HG03520 (cell line): ENCODE results near the gene OSMR.
"Not testable (repeated sequence)": the region's sequence is repeated elsewhere in the genome, so short reads cannot be mapped to it uniquely, and the experiment has no call there.

ENCODE experiments used
- ATAC-seq: cut with Tn5 transposase; IDR thresholded peaks from one replicate; pipeline ENCODE4 v1.9.1; 2021; ENCODE audit warnings: mild to moderate bottlenecking, moderate library complexity; ENCODE audit not compliant: unreplicated experiment

Gene OSMR

DNA sequence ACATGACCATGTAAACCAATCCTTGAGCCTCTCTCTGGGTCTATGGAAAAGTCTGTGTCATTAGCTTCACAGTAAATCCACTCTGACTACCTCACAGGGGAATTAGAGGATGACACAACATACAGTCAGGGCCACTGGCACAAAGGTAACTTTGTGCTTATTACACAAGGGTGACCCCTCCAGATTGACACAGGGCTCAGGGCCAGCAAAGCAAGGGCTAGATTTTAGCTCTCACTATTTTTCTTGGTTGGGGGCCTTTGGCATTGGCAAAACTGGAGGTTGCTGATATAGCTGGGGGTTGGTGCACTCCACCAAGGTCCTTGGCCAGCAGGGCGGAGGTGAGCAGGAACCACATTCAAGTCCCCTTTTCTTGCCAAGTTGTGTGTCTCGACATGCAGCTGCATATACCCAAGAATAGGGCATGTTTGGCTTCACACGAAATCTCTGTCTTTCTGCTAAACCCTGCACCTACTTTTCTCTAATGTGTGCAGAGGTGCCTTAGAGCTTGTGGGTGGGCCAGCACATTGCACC lies 15.2 kb upstream of the OSMR start:
- no peak for ATAC-seq

GRCh38 chr5:38831117-38831516 lies 14.7 kb upstream of the OSMR start:
- ATAC-seq, result no peak

DNA sequence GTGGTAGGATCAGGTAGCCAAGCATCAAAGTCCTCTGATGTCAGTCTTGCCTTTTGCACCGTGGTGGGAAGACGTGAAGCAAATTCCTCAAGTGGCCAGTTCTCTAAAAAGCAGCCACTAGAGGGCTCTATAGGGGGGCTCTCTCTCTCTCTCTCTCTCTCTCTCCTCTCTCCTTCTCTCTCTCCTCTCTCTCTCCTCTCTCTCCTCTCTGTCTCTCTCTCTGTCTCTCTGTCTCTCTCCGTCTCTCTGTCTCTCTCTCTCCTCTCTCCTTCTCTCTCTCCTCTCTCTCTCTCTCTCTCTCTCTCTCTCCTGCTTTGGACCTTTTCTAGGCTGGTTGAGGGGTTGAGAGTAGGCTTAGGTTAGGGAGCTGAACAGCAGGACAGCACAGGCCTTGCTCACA lies 13.9 kb upstream of the OSMR start:
- ATAC-seq, result no peak

DNA sequence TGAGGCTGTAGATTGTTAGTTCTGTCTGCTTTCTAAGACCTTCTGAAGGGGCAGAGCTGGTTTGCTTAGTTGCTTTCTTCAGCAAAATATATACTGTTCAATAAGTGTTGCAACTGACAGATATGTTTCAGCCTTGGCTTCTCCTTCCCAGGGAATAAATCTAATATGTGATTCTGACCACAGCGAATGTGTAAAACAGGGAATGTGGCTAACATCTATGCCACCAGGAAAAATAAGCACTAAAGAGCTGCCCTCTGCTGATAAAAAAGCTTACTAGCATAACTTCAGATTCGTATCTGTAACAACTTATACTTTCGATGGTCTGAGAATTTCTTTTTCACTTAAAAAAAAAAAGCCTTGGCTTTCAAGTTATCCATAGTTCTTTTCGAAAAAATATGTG lies 13.0 kb upstream of the OSMR start:
- ATAC-seq, result no peak

GRCh38 chr5:38835887-38836286 lies 9.9 kb upstream of the OSMR start:
- no peak for ATAC-seq

DNA sequence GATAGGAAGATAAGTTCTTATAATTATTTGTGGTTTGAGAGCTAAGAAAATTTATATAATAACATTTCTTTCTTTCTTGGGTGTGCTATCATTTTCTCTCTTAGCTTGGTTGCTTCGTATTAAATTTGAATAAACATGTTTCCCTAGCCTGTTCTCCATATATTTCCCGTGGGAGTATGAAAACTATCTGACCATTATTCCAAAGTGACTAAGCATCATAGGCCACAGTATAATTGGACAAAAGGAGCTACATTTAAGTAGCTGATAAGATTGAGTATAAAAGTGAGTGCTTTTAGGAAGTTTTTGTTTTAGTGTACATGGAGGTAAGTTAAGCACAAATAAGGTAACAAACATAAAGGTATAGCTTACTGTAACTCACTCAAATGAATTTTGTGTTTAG lies 8.4 kb upstream of the OSMR start:
- no peak for ATAC-seq

GRCh38 chr5:38837932-38838331 lies 7.9 kb upstream of the OSMR start:
- ATAC-seq, result no peak

DNA sequence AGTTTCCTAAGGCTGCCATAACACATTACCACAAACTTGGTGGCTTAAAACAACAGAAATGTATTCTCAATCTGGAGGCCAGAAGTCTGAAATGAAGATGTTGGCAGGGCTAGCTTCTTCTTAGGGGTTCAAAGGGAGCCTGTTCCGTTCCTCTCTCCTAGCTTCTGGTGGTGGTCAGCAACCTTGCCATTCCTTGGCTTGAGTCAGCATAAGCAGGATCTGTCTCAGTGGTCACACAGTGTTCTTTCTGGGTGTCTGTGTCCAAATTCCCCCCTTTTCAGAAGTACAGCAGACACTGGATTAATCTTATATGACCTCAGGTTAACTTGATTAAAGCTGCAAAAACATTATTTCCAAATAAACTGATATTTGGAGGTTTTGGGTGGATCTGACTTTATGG lies 2.1 kb upstream of the OSMR start:
- ATAC-seq, result no peak

DNA sequence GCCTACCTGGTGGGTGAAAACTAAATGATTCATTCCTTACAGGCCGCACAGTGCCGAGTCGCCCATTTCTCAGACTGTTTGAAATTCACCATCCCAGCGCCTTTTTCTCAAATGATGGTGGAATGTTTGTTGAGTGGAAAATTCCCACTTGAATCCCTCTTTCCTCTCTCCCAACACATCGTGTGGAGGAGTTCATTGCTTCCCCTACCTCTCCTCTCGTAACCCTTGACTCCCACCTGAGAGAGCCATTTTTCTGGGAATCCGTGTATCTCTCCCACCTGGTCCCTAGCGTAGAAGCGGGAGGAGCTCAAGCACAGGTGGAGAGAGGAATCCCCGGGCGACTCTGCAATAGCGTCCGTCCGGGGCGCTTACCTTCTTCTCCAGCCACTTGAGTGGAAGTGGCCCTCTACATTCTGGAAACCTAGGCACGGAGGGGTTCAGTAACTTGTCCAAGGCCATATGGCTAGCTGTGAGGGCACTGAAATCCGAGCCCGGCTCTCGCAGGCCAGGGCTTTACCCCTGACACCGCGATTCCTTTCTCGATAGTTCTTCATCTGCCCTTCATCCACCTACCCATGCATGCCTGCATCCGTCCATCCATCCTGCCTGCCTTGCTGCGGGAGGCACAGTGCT lies 683 bp downstream of the OSMR start:
- ATAC-seq, result no peak

- no peak for ATAC-seq
Measured at GRCh38 chr5:38847559-38848347, 1.9 kb downstream of the OSMR start.

DNA sequence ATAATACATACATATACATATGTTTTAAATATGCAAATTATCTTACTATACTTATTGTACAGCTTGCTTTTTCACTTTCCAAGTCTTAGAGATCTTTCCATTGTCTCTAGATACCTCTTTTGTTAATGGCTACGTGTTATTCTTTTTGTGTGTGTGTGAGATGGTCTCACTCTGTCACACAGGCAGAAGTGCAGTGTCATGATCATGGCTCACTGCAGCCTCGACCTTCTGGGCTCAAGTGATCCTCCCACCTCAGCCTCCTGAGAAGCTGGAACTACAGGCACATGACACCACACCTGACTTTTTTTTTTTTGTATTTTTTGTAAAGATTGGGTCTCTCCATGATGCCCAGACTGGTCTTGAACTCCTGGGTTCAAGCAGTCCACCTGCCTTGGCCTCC lies 2.8 kb downstream of the OSMR start:
- no peak for ATAC-seq

DNA sequence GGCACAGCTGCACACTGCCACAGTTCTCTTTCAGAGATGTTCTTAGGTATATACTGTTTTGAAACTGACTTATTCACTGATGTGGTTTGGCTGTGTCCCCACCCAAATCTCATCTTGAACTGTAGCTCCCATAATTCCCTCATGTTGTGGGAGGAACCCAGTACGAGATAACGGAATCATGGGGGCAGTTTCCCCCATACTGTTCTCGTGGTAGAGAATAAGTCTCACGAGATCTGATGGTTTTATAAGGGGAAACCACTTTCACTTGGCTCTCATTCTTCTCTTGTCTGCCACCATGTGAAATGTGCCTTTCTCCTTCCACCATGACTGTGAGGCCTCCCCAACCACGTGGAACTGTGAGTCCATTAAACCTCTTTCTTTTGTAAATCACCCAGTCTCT lies 5.8 kb downstream of the OSMR start:
- ATAC-seq, result not testable (repeated sequence)

- ATAC-seq, result no peak
Measured at GRCh38 chr5:38853753-38854470, 8.1 kb downstream of the OSMR start.

GRCh38 chr5:38854907-38855306 lies 9.1 kb downstream of the OSMR start:
- ATAC-seq, result no peak

GRCh38 chr5:38856660-38857059 lies 10.8 kb downstream of the OSMR start:
- no peak for ATAC-seq

DNA sequence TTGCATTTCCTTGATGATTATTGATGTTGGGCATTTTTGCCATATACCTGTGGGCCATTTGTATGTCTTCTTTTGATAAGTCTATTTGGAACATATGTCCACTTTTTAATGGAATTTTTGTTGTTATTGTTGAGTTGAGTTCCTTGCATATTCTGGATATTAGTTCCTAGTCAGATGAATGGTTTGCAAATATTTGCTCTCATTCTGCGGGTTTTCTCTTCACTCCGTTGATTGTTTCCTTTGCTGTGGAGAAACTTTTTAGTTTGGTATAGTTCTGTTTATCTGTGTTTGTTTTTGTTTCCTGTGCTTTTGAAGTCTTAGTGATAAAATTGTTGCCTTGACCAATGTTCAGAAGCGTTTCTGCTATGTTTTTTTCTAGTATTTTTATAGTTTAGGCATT lies 13.0 kb downstream of the OSMR start:
- ATAC-seq, result no peak

DNA sequence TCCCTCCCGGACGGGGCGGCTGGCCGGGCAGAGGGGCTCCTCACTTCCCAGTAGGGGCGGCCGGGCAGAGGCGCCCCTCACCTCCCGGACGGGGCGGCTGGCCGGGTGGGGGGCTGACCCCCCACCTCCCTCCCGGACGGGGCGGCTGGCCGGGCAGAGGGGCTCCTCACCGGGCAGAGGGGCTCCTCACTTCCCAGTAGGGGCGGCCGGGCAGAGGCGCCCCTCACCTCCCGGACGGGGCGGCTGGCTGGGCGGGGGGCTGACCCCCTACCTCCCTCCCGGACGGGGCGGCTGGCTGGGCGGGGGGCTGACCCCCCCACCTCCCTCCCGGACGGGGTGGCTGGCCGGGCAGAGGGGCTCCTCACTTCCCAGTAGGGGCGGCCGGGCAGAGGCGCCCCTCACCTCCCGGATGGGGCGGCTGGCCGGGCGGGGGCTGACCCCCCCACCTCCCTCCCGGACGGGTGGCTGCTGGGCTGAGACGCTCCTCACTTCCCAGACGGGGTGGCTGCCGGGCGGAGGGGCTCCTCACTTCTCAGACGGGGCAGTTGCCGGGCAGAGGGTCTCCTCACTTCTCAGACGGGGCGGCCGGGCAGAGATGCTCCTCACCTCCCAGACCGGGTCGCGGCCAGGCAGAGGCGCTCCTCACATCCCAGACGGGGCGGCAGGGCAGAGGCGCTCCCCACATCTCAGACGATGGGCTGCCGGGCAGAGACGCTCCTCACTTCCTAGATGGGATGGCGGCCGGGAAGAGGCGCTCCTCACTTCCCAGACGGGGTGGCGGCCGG lies 16.4 kb downstream of the OSMR start:
- not testable (repeated sequence) for ATAC-seq

- no peak for ATAC-seq
Measured at GRCh38 chr5:38866362-38867031, 20.7 kb downstream of the OSMR start.

- no peak for ATAC-seq
Measured at GRCh38 chr5:38867032-38867398, 21.2 kb downstream of the OSMR start.

GRCh38 chr5:38867416-38867815 lies 21.6 kb downstream of the OSMR start:
- no peak for ATAC-seq

DNA sequence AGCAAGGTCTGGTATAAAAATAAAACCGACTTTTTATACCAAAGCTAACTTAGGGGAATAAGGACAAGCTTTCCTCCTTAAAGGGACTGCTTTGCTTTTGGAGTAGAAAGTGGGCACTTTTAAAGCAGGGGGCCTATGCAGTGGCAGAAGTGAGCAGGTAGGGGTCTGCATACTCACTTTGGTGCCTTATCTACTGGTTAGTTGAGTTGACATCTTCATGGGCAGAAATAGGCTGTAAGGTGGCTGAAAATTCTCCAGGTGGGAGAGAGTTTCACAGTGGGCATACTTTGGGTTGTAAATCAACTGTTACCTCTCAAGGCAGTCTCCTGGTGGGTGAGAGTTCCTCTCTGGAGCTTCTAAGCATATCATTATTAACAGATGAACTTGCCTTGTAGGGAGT lies 24.8 kb downstream of the OSMR start:
- no peak for ATAC-seq
